ENCODE measurements around the gene IL24.

Gene IL24

GRCh38 chr1:206880314-206880713 lies 16.9 kb upstream of the IL24 start:
- DNase-seq (ENCODE audit: low read depth), result no peak

GRCh38 chr1:206882555-206882954 lies 14.7 kb upstream of the IL24 start:
- DNase-seq (ENCODE audit: low read depth), result no peak

GRCh38 chr1:206883160-206883559 lies 14.1 kb upstream of the IL24 start:
- DNase-seq (ENCODE audit: low read depth), result no peak

GRCh38 chr1:206883876-206884275 lies 13.4 kb upstream of the IL24 start:
- no peak for DNase-seq (ENCODE audit: low read depth)

GRCh38 chr1:206885341-206886060 lies 11.7 kb upstream of the IL24 start:
- no peak for DNase-seq (ENCODE audit: low read depth)

GRCh38 chr1:206886831-206887230 lies 10.4 kb upstream of the IL24 start:
- no peak for DNase-seq (ENCODE audit: low read depth)

- DNase-seq (ENCODE audit: low read depth), result no peak
Measured at GRCh38 chr1:206887701-206888100, 9.5 kb upstream of the IL24 start.

GRCh38 chr1:206890125-206891060 lies 6.8 kb upstream of the IL24 start:
- peak; percentile 59 for DNase-seq (ENCODE audit: low read depth)

- DNase-seq (ENCODE audit: low read depth), result no peak
Measured at GRCh38 chr1:206891412-206891811, 5.8 kb upstream of the IL24 start.

- no peak for DNase-seq (ENCODE audit: low read depth)
Measured at GRCh38 chr1:206892351-206892984, 4.8 kb upstream of the IL24 start.

GRCh38 chr1:206893380-206893779 lies 3.9 kb upstream of the IL24 start:
- DNase-seq (ENCODE audit: low read depth), result no peak

GRCh38 chr1:206895325-206895724 lies 1.9 kb upstream of the IL24 start:
- no peak for DNase-seq (ENCODE audit: low read depth)

- peak; percentile 91 for DNase-seq (ENCODE audit: low read depth)
Measured at GRCh38 chr1:206895837-206896242, 1.4 kb upstream of the IL24 start.

- DNase-seq (ENCODE audit: low read depth), result no peak
Measured at GRCh38 chr1:206896261-206896660, 982 bp upstream of the IL24 start.

- no peak for DNase-seq (ENCODE audit: low read depth)
Measured at GRCh38 chr1:206898089-206898914, 1.1 kb downstream of the IL24 start.

- no peak for DNase-seq (ENCODE audit: low read depth)
Measured at GRCh38 chr1:206898915-206899431, 1.7 kb downstream of the IL24 start.

- DNase-seq (ENCODE audit: low read depth), result no peak
Measured at GRCh38 chr1:206899717-206900116, 2.5 kb downstream of the IL24 start.

GRCh38 chr1:206900149-206900548 lies 2.9 kb downstream of the IL24 start:
- DNase-seq (ENCODE audit: low read depth), result no peak

- no peak for DNase-seq (ENCODE audit: low read depth)
Measured at GRCh38 chr1:206901944-206902343, 4.7 kb downstream of the IL24 start.

GRCh38 chr1:206902702-206903101 lies 5.5 kb downstream of the IL24 start:
- DNase-seq (ENCODE audit: low read depth), result no peak

GRCh38 chr1:206903687-206904086 lies 6.4 kb downstream of the IL24 start:
- DNase-seq (ENCODE audit: low read depth), result no peak
